KMS-11 (cell line): Measurements from ENCODE around the gene TSR3.

Experiments
- H2AFZ ChIP-seq: fragments of 200-600 bp; sonication (generic); 2 replicates; pipeline ENCODE4 v1.6.1; 2016; ENCODE audit warnings: antibody characterized with exemption, mixed run types, low read depth
- H3K27ac ChIP-seq: fragments of 200-600 bp; sonication (generic); 2 replicates; pipeline ENCODE4 v1.6.1; 2016; ENCODE audit warnings: mild to moderate bottlenecking, mixed run types
- H3K27me3 ChIP-seq: fragments of 200-600 bp; sonication (generic); 2 replicates; pipeline ENCODE4 v1.6.1; 2017; ENCODE audit warnings: mild to moderate bottlenecking, low read depth, mixed run types, moderate library complexity; ENCODE audit not compliant: insufficient read depth
- H3K36me3 ChIP-seq: fragments of 200-600 bp; sonication (generic); 2 replicates; pipeline ENCODE4 v1.6.1; 2017; ENCODE audit warnings: mild to moderate bottlenecking, mixed run types; ENCODE audit not compliant: insufficient read depth
- H3K4me1 ChIP-seq: fragments of 200-600 bp; sonication (generic); 2 replicates; pipeline ENCODE4 v1.6.1; 2016; ENCODE audit warnings: mild to moderate bottlenecking, low read depth, mixed run types; ENCODE audit not compliant: poor library complexity, severe bottlenecking
- H3K4me2 ChIP-seq: fragments of 200-600 bp; sonication (generic); 2 replicates; pipeline ENCODE4 v1.7.0; 2016; ENCODE audit warnings: mild to moderate bottlenecking, mixed run types
- H3K4me3 ChIP-seq: fragments of 200-600 bp; sonication (generic); IDR thresholded peaks from 2 replicates; pipeline ENCODE4 v1.6.1; 2017; ENCODE audit warnings: low read depth, low read length, mixed read lengths; ENCODE audit not compliant: insufficient read depth
- H3K79me2 ChIP-seq: fragments of 200-600 bp; sonication (generic); 2 replicates; pipeline ENCODE4 v1.6.1; 2016; ENCODE audit warnings: low read depth, mixed run types; ENCODE audit not compliant: insufficient read depth
- H3K9ac ChIP-seq: fragments of 200-600 bp; sonication (generic); 2 replicates; pipeline ENCODE4 v1.6.1; 2016; ENCODE audit warnings: mild to moderate bottlenecking, mixed run types
- H4K20me1 ChIP-seq: fragments of 200-600 bp; sonication (generic); 2 replicates; pipeline ENCODE4 v1.6.1; 2016; ENCODE audit warnings: mild to moderate bottlenecking, mixed run types; ENCODE audit not compliant: insufficient read depth
- CTCF ChIP-seq: fragments of 200-600 bp; sonication (generic); conservative IDR thresholded peaks from 2 replicates; pipeline ENCODE4 v1.6.1; 2017; ENCODE audit warnings: low read depth, mild to moderate bottlenecking, antibody characterized with exemption, low read length, moderate library complexity, mixed read lengths

TSR3 gene

GRCh38 chr16:1351215-1351581, 480 bp downstream of the TSR3 start:
- Histone ChIP-seq H3K27me3 (no peaks in the 10 kb centered on the region; the same call in 1 of the 2 replicates), H3K4me3 (no peak overlapping the region), H4K20me1 (no peaks in the 10 kb centered on the region), H3K4me2 (peak overlapping the region; percentile 90), H3K4me1 (peaks cover 17% of the 10 kb centered on the region), H3K36me3 (no peaks in the 10 kb centered on the region), H3K27ac (no peak overlapping the region), H3K9ac (peak overlapping the region; percentile 71), H2AFZ (peak overlapping the region; percentile 13; the same call in 1 of the 2 replicates), H3K79me2 (peaks cover 32% of the 10 kb centered on the region; the same call in 1 of the 2 replicates)
- TF ChIP-seq CTCF, result no peak

- no peak for TF ChIP-seq CTCF
- H3K27ac ChIP-seq, result no peak overlapping the region
- H3K4me1 ChIP-seq, result peaks cover 17% of the 10 kb centered on the region
Observed at GRCh38 chr16:1350691-1351090, 987 bp downstream of the TSR3 start.

GRCh38 chr16:1349951-1350350, 1.7 kb downstream of the TSR3 start:
- no peak for TF ChIP-seq CTCF
- Histone ChIP-seq H3K27ac (no peak overlapping the region), H3K4me1 (peaks cover 17% of the 10 kb centered on the region), H3K4me2 (peak overlapping the region; percentile 90; the same call in 1 of the 2 replicates), H3K79me2 (peaks cover 25% of the 10 kb centered on the region; the same call in 1 of the 2 replicates), H3K36me3 (no peaks in the 10 kb centered on the region), H3K27me3 (peaks cover 2% of the 10 kb centered on the region; the same call in 1 of the 2 replicates), H2AFZ (no peak overlapping the region), H3K9ac (no peak overlapping the region), H3K4me3 (no peak overlapping the region), H4K20me1 (no peaks in the 10 kb centered on the region)

More at GRCh38 chr16:1350691-1351090, 987 bp downstream of the TSR3 start:
- Histone ChIP-seq H4K20me1 (no peaks in the 10 kb centered on the region), H3K27me3 (peaks cover 2% of the 10 kb centered on the region; the same call in 1 of the 2 replicates), H3K36me3 (no peaks in the 10 kb centered on the region), H3K9ac (no peak overlapping the region), H3K79me2 (peaks cover 27% of the 10 kb centered on the region; the same call in 1 of the 2 replicates), H3K4me2 (peak overlapping the region; percentile 90), H2AFZ (peak overlapping the region; percentile 13; the same call in 1 of the 2 replicates), H3K4me3 (no peak overlapping the region)

- H3K79me2 ChIP-seq, result peaks cover 25% of the 10 kb centered on the region; the same call in 1 of the 2 replicates
- H3K36me3 ChIP-seq, result no peaks in the 10 kb centered on the region
- H3K4me1 ChIP-seq, result peaks cover 17% of the 10 kb centered on the region
- H4K20me1 ChIP-seq, result no peaks in the 10 kb centered on the region
- H3K4me2 ChIP-seq, result no peak overlapping the region
- no peak for TF ChIP-seq CTCF
- no peak overlapping the region for H2AFZ ChIP-seq
- no peak overlapping the region for H3K4me3 ChIP-seq
- peaks cover 3% of the 10 kb centered on the region; the same call in 1 of the 2 replicates for H3K27me3 ChIP-seq
- no peak overlapping the region for H3K27ac ChIP-seq
- no peak overlapping the region for H3K9ac ChIP-seq
Observed at GRCh38 chr16:1349351-1349750, 2.3 kb downstream of the TSR3 start.
